HG02571 (cell line): Measurements from ENCODE around the gene NUDT5.

Experiments used
- ATAC-seq: cut with Tn5 transposase; IDR thresholded peaks from one replicate; pipeline ENCODE4 v1.9.1; 2021; ENCODE audit warnings: mild to moderate bottlenecking, moderate library complexity; ENCODE audit not compliant: unreplicated experiment

Gene NUDT5

GRCh38 chr10:12165999-12166775 lies 29.5 kb downstream of the NUDT5 start:
- ATAC-seq = no peak

DNA sequence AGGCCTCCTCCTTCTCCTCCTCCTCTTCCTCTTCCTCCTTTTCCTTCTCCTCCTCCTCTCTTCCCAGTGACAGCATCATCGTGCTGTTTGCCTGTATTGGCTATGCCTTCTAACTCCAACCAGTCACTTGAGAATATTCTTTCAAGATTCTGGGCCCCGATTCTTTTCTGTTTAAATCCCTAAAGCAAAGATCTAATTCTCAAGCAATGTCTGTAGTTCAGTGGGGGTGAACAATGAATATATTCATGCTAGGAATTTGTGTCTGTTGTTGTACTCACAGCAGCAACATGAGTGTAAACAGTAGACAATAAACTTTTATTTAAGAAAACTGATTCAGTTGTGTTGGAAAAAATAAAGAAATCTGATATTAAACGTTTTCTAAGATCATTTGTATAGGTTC lies 30.7 kb downstream of the NUDT5 start:
- no peak for ATAC-seq

- ATAC-seq = no peak
Observed at GRCh38 chr10:12164085-12164484, 31.6 kb downstream of the NUDT5 start.

GRCh38 chr10:12162927-12163326 lies 32.8 kb downstream of the NUDT5 start:
- ATAC-seq = no peak

DNA sequence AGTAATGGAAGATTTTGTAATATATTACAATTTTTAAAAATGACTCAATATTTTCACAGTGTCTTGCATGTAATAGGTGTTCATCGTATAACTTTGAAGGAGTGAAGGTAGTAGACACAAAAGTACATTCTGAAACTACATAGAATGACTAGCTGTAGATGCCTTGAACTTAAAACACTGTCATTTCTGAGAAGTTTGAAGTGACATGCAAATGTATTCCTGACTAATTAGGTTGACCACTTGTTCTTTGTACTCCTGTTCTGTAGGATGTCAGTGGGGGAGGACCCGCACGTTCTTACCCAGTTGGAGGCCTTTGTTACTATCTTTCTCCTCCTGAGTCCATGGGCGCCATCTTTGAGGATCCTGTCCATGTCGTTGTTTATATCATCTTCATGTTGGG lies 35.0 kb downstream of the NUDT5 start:
- no peak for ATAC-seq

DNA sequence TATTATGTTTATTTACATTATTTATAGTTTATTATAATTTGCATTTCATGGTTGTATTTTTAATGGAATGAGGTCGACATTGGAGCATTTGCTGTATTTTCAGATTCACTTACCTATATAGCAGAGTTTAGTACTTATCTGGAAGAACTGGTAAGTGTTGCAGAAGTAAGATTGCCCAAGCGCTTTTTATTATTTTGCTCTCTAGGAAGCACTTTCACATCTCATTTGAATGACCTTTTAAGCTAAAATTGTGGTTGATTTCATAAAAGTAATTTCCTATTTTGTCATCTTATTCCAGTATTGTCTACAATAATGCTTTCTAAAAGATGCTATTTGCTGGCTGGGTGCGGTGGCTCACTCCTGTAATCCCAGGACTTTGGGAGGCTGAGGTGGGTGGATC lies 37.6 kb downstream of the NUDT5 start:
- ATAC-seq = no peak

DNA sequence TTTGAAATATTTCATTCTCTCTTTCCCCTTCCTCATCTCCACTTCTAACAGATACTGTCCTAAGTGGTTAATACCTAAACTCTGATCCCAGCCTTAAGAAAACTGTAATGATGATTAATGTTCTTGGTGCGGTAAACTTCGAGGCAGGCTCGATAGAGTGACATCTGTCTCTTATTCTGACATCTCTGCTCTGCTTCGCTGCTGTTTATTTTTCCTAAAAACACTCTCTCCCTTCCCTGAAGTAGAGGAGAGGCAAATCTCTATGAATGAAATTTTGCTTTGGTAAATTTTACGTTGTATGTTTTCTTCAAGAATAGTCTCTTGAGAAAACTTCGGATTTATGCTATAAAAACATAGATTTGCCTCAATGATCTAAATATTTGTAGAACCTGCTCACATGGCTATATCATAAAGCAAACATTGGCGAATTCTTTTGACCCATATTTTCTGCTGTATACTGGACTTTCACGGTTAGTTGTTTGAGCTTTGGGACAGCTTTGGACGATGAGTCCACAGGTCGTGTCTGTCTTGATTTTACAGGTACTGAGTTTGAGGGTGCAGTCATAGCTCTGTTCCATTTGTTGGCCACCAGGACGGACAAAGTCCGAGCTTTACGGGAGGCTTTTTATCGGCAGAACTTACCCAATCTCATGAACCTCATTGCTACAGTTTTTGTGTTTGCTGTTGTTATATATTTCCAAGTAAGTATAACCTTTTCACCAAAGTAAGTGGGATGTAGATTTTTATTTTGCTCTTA lies 39.1 kb downstream of the NUDT5 start:
- no peak for ATAC-seq

DNA sequence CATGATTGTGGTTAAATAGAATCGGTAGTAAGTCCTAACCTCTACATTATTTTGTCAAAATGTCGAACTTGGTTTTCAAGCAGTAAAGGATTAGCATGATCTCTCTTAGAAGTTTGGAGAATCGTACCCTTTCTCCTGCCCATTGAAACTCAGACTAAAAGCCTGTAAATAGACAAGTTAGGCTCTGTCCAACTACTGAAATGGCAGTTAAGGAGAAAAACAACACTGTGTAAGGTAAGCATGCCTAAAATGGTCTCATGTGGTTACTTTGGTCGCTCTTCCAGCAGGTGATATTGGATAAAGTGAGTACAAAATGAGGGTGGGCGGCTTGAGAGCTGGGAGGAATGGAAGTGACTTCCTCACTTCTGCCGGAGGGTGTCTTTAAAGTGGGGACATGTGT lies 41.2 kb downstream of the NUDT5 start:
- no peak for ATAC-seq

DNA sequence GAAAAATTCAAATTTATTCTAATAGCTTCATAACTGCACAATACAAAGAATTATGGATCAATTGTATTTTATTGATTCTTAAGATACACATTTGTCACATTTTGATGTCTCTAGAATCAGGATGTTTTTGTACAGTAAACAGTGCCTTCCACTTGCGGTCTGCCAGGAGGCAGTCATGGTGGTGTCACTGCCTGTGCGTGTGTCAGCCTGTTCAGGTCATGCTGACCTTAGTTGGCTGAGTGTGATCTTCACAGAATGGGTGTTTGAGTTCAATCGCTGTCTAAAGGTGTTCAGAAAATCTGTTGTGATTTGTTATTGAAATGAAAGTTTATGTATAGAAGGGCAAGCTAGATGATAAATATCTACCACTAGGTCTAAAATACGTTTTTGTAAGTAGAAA lies 45.5 kb downstream of the NUDT5 start:
- ATAC-seq = no peak

GRCh38 chr10:12144538-12144937 lies 51.2 kb downstream of the NUDT5 start:
- ATAC-seq = no peak

DNA sequence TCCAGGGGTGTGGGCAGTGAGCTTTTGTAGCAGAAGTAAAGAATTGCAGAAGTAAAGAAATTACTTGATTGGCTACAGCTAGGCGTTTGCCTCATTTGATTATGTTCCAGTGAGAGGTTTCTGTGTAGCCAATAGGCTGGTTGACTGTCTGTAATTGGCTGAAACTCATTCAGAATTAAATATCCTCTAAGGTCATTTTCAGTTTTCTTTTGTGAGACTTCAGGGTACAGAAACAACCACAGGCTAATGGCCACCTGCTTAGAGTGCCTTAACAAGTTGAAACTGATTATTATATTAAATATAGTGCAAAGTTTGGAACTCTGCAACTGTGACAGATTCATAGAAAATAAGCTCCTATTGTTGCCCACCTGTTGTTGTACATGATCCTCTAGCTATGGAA lies 55.7 kb downstream of the NUDT5 start:
- ATAC-seq = no peak

DNA sequence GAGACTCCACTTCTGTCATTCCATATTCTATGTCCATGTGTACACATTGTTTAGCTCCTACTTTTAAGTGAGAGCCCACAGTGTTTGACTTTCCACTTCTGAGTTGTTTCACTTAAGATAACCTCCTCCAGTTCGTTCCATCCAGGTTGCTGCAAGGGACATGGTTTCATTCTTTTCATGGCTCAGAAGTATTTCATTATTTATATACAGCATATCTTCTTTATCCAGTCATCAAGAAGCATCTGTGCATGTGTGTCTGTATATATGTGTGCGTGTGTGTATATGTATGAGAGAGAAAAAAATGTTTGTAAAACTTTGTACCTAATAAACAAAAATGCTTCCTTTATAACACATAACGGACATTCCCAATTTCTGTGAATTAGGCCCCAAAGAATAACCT lies 60.1 kb downstream of the NUDT5 start:
- no peak for ATAC-seq

GRCh38 chr10:12130237-12130872 lies 65.3 kb downstream of the NUDT5 start:
- ATAC-seq = peak; percentile 27

GRCh38 chr10:12129222-12130111 lies 66.2 kb downstream of the NUDT5 start, which contains the start of gene SEC61A2:
Gene SEC61A2 (plus strand): TSS chr10:12129677. CDS start chr10:12129788, 111 bp downstream.
- ATAC-seq = peak; percentile 84

GRCh38 chr10:12121673-12122072 lies 74.0 kb downstream of the NUDT5 start:
- ATAC-seq = no peak
